ENCODE data around the gene DNASE1L1.

The DNASE1L1 gene

DNA sequence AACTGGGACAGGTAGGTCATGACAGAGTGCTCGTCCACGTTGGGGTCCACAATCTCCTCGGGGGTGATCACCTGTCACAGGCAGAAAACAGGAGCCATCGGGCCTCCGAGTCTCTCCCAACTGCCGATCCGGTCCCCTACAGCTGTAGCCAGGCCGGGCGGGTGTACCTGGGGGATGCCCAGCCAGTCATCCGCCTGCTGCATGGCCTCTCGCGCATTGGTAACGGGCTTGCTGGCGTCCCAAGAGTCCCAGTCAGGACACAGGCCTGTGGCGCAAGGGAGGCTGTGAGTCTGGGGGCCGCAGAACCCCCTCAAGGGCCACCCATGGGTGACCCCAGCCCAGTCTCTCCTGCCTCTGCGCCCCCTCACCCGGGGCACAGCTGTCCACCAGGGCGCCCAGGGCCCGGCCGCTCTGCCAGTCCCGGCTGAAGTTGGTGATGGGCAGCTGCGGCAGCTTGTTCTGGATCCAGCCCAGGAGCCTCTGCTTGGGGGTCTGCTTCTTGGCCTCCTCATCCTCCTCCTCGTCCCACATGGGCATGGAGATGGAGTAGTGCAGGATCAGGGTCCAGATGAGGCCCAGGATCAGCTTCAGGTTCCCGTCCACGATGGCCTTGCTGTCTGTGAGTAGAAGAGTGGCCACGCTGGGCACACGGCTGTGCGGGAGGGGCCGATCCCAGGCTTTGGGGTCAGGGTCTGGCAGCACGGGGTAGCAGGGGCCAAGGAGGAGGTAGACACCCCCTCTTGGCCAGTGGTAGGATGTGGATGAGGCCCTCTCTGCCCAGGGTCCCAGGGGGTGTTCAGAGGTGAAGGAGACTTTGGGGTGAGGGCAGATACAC lies 41.4 kb downstream of the DNASE1L1 start:
- no peak for DNase-seq (ENCODE audit: low spot score)

DNA sequence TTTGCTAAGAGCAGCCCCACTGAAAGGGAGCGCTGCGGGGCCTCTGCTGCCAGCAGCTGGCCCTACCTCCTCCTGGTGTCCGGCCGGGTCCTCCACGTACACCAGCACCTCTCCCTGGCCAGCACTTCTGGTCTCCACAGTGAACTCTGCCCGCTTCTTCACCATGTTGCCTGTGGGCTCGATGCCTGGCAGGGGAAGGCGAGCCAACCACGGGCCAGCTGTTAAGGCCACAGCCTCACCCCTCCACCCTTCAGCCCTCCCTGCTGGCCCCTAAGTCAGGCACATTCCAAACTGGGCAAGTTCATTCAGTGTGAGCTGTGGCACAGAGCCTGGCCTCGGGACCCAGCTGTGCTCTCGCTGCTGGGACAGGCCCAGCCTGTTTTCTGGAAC lies 42.4 kb downstream of the DNASE1L1 start:
- DNase-seq (ENCODE audit: low spot score) = no peak

DNA sequence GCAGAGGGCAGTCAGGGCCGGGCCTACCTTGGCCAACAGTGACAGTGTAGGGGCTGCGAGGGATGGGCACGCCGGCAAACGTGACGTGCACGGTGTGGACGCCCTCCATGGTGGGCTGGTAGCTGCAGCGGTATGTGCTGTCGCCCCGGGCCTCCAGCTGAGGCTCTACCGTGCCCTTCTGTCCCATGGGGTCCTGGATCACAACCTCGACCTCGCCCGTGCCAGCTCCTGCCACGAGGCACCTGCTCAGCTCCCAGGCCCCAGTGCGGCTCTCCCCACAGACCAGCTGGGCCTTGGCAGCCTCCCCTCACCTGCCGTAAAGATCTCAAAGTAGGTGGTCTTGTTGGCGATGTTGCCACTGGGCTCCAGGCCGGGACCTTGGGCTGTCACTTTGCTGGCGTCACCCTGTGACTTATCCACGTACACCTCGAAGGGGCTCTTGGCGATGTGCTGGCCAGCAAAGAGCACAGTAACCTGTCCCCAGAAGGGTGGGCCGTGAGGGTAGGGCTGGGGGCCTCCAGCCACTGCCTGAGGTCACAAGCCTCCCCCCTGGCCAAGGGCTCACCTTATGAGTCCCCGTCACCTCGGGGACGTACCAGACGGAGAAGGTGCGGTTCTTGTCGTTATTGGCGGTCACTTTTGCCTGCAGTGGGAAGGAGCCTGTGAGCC lies 42.9 kb downstream of the DNASE1L1 start:
- no peak for DNase-seq (ENCODE audit: low spot score)

DNA sequence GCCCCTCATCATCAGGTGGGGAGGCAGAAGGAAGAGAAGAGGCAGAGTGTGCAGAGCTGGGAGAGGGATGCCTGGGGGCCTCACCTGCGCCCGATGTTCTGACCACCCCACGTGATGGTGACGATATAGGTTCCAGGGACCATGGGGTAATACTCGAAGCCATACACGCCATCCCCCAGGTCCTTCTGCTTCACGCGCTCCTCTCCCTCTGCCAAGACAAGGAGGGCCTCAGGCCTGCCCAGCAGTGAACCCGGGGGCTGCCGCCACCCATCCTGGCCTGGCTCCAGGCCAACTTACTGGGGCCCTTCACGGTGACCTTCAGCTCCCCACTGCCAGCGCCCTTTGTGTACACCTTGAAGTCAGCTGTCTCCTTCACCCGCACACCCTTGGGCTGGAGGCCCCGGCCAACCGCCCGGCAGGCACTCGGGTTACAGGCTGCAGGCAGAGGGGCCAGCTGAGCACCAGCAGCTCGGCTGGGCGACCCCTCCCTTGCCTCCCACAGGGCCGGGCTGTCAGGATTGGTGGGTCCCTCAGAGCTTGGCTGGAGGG lies 43.9 kb downstream of the DNASE1L1 start:
- no peak for DNase-seq (ENCODE audit: low spot score)

DNA sequence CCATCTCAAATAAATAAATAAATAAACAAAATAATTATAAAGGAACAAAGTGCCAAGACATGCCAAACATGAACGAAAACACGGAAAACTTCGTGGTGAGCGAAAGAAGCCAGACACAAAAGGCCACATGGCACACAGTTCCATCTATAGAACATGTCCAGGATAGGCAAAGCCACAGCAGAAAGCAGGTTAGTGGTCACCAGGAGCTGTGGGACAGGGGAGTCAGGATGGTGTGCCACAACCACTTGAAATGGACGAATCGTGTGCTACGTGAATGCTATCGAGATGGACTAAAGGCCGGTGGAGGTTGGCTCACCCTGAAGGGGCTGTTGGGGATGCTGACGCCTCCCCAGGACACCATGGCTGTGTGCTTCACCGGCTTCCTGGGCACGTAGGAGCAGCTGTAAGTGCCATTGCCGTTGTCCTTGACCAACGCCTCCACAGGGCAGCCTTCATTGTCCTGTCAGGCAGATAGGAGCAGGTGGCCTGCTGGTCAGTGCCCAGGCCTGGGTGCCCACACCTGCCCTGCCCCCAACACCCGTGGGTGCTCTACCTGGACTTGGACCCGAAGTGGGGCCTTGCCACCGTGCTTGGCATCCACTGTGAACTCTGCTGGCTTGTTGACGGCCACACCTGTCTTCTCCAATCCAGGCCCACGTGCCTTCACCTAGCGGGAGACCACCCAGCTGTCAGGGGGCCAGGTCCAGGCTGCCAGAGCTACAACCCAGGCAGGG lies 45.2 kb downstream of the DNASE1L1 start:
- no peak for DNase-seq (ENCODE audit: low spot score)

DNA sequence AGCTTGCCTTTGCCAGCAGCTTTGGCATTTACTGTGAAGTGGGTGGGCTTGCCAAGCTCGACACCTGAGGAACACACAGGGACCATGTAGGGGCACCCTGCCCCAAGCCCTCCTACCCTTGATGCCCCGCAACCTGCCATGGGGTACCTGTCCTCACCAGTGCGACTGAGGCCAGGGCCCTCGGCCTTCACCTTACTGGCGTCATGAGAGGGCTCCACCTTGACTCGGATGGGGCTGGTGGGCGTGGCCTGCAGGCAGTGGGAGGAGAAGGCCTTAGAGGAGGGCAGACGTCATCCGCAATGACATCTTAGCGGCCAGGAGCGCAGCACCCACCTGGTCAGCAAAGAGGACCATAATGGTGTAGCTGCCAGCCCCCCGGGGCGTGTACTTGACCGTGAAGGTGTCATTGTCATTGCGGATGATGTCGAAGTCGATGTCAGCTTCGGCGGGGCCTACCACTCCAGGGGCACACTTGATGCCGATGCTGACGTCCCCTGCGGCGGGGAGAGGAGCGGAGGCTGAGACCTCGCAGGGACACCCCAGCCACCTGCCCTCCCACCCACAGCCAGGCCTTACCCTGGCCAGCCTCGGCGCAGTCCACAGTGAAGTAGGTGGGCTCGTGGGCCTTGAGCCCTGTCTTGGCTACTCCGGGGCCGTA lies 46.8 kb downstream of the DNASE1L1 start:
- no peak for DNase-seq (ENCODE audit: low spot score)

DNA sequence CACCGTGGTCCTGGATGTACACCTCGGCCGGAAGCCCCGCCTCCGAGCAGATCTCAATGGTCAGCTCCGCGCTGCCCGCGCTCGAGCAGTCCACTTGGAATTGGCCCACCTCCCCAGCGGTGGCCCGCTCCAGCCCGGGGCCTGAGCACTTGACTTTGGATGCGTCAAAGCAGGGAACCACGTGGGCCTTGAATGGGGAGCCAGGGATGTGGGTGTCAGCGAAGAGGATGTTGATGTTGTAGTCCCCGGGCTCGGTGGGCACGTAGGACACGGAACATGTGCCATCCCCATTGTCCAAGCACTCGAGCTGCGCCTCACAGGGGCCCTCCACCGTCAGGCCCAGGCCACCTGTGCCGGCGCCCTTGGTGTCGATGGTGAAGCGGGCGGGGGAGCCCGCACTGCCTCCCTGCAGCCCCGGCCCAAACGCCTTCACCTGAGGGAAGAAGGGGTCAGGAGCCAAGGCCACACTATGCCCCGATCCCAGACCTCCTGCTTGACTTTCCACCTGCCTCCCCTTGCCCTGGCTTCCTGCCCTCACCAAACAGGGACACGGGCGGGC lies 48.8 kb downstream of the DNASE1L1 start:
- DNase-seq (ENCODE audit: low spot score) = no peak

DNA sequence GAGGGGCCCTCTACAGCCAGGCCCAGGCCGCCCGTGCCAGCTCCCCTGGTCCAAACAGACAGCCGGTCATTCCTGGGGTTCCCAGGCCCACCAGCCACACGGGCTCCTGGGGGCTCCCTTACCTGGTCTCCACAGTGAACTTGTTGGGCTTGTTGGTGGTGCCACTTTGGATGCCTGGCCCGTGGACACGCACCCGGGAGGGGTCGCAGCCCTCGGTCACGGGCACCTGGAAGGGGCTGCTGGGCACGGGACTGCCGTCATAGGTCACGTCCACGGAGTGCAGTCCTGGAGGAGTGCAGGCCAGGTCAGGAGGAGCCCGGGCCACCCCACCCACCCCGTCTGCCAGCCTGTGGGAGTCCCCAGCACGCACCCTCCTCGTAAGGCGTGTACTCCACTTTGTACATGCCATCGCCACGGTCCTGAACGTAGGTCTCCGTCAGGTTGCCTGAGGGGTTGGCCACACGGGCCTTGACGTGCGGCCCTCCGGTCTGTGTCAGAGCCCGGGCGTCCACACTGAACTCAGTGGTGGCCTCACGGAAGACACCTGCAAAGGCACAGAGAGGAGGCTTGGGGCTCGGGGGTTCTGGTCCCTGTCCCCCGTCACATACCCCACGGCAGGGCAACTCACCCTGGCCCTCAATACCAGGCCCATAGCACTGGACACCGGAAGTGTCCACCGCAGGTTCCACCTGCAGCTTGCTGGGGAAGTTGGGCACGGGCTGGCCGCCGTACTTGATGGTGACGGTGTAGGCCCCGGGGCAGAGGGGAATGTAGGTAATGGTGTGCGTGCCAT lies 49.5 kb downstream of the DNASE1L1 start:
- no peak for DNase-seq (ENCODE audit: low spot score)

DNA sequence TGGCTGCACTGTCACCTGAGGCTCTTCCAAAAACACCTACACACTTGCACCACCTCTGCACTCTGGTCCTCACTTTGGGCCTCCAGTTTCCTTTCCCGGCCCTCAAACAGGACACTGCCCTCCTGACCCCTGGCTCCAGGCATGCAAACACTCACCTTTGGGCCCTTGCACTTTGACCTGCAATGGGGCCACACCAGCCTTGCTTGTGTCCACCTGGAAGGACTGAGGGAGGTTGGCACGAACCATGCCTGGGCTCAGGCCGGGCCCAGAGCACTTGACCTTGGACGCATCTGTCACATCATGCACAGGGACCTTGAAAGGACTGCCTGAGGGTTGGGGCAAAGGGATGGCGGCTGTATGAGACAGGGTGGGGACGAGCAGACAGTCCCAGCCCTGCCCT lies 50.2 kb downstream of the DNASE1L1 start:
- DNase-seq (ENCODE audit: low spot score) = no peak

DNA sequence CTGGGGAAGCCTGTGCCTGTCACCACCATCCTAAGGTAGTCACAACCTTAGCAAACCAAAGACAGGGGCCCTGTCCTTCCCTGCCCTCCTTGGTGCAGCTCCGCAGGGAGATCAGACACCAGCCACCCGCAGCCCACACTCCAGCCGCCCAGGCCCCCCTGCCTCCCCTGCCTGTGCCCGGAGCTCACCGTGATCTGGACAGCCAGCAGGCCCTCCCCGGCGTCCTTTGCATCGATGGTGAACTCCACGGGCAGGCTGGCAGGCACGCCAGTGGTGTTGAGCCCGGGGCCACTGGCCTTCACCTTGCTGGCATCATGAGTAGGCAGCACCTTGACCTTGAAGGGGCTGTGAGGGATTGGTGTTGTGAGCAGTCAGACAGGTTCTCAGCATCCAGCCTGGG lies 51.0 kb downstream of the DNASE1L1 start:
- DNase-seq (ENCODE audit: low spot score) = no peak

DNA sequence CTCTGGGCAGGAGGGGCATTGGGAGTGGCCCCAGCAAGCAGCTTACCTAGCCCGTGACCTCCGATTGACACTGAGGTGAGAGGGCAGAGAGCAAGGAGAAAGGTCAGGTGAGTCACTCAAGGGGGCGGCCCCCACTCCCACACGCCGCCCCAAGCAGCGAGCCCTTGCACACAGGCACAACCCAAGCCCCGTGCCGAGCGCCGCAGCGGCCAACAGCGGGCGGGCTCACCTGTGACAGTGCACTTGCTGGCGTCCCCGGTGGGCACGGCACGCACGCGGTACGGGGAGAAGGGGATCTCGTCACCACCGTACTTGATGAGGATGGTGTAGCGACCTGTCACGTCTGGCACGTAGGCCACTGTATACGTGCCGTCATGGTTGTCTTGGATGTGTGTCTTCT lies 51.8 kb downstream of the DNASE1L1 start:
- DNase-seq (ENCODE audit: low spot score) = no peak

DNA sequence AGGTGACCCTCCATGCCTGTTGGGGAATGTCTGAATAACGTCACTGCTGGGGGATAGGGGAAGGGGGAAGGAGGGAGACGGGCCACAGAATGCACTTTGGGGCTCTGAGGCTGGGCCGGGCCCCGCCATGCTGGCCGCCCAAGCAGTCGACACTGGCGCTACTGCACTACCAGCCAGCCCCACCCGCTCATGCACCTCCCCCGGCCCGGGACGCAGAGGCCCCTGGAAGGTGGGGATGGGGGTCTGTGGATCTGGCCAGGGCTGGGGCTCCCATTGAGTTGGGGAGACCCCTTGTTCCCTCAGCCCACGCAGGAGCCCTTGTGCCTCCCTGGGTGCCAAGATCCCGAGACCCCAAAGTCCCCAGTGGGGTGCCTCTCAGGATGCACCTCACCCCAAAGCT lies 52.5 kb downstream of the DNASE1L1 start:
- DNase-seq (ENCODE audit: low spot score) = no peak

DNA sequence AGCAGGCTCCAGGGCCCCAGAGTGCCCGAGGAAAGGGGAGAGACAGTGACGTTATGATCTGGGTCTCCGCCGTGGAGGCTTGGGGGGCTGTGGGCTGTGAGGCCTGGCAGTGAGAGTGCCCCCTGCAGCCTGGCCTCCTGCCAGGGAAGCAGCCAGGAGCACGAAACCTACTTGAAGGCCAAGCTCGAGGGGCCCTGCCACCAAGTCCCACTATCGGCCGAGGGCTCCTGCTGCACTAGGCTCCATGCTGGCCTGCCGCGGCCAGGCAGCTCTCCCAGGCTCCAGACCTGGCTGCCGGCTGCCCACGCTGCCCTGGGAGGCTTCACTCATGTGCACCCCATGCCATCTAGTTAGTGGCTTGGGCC lies 53.3 kb downstream of the DNASE1L1 start:
- no peak for DNase-seq (ENCODE audit: low spot score)

DNA sequence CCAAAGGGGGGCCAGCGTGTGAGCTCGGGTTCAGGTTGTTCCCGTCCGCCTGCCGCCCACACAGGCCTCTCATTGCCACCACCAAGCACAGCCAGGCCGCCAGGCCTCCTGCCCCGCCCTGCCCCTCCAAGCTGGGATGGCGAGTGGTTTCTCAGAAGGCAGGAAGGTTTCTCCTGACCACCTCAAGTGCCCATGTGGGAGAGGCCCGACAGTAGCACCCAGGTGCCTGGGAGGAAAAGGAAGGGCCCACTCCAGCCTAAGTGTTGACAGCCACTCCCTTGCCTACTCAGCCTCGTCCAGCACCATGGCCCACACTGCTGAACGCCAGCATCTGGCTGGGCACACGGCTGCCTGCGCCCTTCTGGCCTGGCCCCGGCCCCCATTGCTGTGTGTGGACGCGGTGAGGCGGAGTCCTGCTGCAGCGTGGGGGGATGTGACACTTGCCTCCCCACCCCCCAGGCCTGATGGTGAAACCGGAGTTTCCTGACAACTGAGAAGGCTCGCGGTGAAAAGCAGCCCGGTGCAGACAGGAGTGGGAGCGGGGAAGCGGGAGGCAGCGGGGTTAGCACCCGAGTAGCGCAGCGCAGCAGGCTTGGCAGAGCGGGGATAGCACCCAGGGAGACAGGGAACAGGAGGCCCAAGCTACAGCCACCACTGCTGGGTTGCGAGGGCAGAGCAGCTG lies 53.8 kb downstream of the DNASE1L1 start:
- no peak for DNase-seq (ENCODE audit: low spot score)

DNA sequence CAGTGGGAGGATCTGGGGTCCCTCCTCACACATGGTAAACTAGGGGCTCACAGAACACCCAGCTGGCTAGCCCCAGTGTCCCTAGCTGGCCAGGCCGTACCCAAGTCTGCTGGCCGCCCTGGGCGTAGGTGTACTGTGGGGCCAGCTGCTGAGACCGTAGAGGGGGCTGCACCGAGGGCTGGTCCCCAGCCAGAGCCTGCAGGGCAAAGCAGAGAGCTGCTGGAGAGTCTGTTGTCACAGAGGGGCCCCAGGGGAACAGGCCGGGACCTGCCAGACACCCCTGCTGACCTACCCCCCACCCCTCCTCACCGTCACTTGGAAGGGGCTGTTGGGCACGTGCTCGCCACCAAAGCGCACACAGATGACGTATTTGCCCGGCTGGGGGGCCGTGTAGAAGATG lies 54.5 kb downstream of the DNASE1L1 start:
- DNase-seq (ENCODE audit: low spot score) = no peak

DNA sequence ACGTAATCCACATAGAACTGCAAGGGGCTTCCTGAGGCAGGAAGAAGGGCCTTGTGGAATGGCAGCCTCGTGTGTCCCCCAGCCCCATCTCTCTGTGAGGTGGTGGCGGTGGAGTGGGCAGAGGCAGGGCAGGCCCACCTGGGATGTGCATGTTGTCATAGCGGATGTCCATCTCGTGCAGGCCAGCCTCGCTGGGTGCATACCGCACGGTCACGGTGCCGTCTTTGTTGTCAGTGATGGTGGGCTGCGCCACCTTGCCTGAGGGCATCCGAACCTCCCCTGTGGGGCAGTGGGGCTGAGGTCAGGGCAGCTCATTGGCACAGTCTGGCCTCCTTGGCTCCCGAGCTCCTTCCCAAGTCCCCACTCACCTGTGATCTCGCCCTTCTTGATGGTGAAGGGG lies 55.0 kb downstream of the DNASE1L1 start:
- DNase-seq (ENCODE audit: low spot score) = no peak

DNA sequence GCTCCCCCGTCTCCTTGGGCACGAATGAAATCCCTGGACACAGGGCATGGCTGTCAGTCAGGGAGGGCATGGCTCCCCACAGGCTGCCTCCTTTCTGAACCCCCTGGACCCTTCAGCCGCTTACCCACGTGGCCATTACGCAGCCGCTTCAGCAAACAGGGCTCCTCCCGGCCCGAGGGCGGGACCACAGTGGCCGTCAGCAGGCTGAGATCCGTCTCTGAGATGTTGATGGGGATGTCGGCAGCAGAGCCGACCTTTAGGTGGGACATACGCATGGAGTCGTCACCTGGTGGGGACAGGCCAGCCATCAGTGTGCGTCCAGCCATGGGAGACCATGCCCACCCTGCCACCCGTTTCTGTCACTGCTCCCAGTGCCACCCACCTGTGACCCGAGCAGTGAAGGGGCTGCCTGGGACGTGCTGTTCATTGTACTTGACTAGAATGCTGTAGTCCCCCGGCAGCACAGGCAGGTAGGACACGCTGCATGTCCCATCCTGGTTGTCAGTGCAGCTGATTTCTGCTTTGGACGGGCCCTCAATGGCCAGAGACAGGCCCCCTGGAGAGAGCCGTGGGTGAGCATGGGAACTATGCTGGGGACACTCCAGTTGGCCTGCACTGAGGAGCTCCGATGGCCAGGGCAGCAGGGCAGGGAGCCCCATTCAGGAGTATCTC lies 55.7 kb downstream of the DNASE1L1 start:
- DNase-seq (ENCODE audit: low spot score) = no peak

DNA sequence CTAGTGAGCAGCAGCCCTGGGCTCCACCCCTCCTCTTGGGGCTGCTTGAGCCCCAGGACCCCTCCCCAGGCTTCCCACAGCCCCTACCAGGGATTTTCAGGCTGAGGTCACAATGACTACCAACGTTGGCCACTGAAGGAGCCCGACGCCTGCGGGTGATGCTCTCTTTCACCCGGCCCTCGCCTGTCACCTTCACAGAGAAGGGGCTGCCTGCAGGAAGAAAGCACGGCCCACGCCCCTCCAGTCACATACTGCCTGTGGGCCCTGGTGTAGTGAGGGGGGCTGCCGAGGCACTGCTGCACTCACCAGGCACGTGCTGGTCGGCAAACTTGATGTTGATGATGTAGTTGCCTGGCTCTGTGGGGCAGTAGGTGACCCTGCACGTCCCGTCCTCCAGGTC lies 56.6 kb downstream of the DNASE1L1 start:
- no peak for DNase-seq (ENCODE audit: low spot score)

DNA sequence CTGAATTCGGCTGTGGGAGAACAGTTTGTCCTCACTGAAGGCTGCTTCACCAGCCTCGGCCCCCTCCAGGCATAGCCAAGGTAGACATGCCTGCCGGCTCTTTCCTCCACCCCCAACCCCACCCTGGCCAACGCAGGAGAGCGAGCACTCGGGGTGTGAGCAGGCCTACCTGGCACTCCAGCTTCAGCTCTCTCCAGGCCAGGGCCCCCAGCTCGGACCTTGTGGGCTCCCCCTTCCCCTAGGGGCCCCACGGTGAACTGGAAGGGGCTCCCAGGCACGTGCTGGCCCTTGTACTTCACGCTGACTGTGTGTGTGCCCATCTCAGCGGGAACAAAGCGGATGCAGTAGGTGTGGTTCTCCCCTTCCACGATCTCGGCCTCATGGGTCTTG lies 57.0 kb downstream of the DNASE1L1 start:
- no peak for DNase-seq (ENCODE audit: low spot score)

Data from activated CD4-positive, alpha-beta T cell treated with anti-CD3 and anti-CD28 coated beads, Interleukin-2, Interleukin-4, amounts not matched to agents 100 ng/mL and 50 ng/mL, durations not matched to agents 16 hours and 8 hours (primary cell).